Measurements from ENCODE around the gene KIAA0586. TPM values are rescaled to one million over a fixed set of nuclear protein-coding genes. Genes with fewer than 3 reads are reported as not detected.
"Not testable (repeated sequence)": the region's sequence is repeated elsewhere in the genome, so short reads cannot be mapped to it uniquely, and the experiment has no call there.

KIAA0586 gene
- total RNA-seq, 1 experiment from 2014 or later: 27.7 TPM

DNA sequence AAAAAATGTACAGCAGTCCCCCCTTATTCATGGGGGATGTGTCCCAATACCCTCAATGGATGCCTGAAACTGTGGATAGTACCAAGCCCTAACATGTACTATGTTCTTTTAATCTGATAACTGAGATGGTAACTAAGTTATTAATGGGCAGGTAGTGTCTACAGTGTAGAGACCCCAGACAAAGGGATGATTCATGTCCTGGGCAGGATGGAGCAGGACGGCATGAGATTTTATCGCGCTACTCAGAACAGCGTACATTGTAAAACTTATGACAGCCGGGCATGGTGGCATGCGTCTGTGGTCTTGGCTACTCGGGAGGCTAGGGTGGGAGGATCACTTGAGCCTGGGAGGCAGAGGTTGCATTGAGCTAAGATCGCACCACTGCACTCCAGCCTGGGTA, 37.1 kb downstream of the KIAA0586 start:
- DNase-seq (ENCODE audit: low read depth): no peak

GRCh38 chr14:58465421-58465820, 37.9 kb downstream of the KIAA0586 start:
- DNase-seq (ENCODE audit: low read depth): peak; percentile 19

- no peak for DNase-seq (ENCODE audit: low read depth)
Measured at GRCh38 chr14:58466459-58466858, 38.9 kb downstream of the KIAA0586 start.

GRCh38 chr14:58467575-58467974, 40.1 kb downstream of the KIAA0586 start:
- no peak for DNase-seq (ENCODE audit: low read depth)

- DNase-seq (ENCODE audit: low read depth): no peak
Measured at GRCh38 chr14:58469309-58469708, 41.8 kb downstream of the KIAA0586 start.

- DNase-seq (ENCODE audit: low read depth): no peak
Measured at GRCh38 chr14:58476320-58476719, 48.8 kb downstream of the KIAA0586 start.

DNA sequence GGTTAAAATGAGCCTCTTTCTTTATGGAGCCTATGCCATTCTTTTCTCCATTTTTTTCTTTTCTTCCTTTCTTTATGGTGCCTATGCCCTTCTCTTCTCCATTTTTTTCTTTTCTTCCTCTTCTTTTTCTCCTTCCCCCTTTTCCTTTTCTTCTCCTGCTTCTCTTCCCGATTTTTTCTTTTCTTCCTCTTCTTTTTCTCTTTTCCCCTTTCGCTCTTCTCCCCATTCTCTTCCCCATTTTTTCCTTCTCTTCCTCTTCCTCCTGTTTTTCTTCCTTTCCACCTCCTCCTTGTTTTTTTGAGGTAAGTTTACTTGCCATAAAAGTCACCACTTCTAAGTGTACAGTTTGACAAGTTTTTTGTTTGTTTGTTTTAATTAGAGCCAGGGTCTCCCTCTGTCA, 50.1 kb downstream of the KIAA0586 start:
- no peak for DNase-seq (ENCODE audit: low read depth)

DNA sequence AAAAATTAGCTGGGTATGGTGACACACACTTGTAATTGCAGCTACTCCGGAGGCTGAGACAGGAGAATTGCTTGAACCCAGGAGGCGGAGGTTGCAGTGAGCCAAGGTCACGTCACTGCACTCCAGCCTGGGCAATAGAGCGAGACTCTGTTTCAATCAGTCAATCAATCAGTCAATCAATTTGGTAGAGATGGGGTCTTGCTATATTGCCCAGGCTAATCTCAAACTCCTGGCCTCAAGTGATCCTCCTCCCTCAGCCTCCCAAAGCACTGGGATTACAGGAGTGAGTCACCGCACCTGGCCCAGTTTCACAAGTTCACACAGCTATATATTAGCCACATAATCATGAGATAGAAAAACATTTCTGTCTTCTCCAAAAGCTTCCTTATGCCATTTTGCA, 50.8 kb downstream of the KIAA0586 start:
- DNase-seq (ENCODE audit: low read depth): not testable (repeated sequence)

- no peak for DNase-seq (ENCODE audit: low read depth)
Measured at GRCh38 chr14:58479975-58480374, 52.5 kb downstream of the KIAA0586 start.

GRCh38 chr14:58484176-58484575, 56.7 kb downstream of the KIAA0586 start:
- DNase-seq (ENCODE audit: low read depth): no peak

GRCh38 chr14:58488550-58488949, 61.0 kb downstream of the KIAA0586 start:
- peak; percentile 81 for DNase-seq (ENCODE audit: low read depth)

DNA sequence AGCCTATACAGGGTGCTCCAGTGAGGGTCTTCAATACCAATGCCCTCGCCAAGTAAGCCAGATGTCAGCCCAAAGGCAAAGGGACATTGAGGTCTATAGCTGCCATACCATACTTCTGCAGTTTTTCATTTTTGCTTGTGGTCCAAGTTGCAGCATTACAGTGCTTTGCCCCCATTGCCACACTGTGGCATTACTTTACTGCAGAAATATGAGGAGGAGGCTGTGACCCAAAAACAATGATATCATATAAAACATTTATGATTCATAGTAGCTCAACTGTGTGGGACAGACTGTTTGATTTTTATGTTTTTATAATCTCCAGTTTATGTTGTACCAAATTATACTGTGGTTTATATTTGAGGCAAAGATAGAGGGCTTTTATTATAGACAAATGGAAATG, 64.1 kb downstream of the KIAA0586 start:
- no peak for DNase-seq (ENCODE audit: low read depth)

- DNase-seq (ENCODE audit: low read depth): no peak
Measured at GRCh38 chr14:58492044-58492443, 64.5 kb downstream of the KIAA0586 start.

GRCh38 chr14:58501214-58501816, 73.8 kb downstream of the KIAA0586 start:
- DNase-seq (ENCODE audit: low read depth): peak; percentile 58

- no peak for DNase-seq (ENCODE audit: low read depth)
Measured at GRCh38 chr14:58513272-58513671, 85.8 kb downstream of the KIAA0586 start.

GRCh38 chr14:58517592-58517991, 90.1 kb downstream of the KIAA0586 start:
- no peak for DNase-seq (ENCODE audit: low read depth)

DNA sequence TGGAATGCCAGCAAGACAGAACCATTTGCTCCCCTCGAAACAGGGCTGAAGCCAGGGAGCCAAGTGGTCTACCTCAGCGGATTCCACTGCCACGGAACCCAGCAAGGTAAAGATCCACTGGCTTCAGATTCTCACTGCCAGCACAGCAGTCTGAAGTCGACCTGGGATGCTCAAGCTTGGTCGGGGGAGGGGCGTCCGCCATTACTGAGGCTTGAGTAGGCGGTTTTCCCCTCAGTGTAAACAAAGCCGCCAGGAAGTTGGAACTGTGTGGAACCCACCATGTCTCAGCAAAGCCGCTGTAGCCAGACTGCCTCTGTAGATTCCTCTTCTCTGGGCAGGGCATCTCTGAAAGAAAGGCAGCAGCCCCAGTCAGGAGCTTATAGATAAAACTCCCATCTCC, 98.2 kb downstream of the KIAA0586 start:
- not testable (repeated sequence) for DNase-seq (ENCODE audit: low read depth)

DNA sequence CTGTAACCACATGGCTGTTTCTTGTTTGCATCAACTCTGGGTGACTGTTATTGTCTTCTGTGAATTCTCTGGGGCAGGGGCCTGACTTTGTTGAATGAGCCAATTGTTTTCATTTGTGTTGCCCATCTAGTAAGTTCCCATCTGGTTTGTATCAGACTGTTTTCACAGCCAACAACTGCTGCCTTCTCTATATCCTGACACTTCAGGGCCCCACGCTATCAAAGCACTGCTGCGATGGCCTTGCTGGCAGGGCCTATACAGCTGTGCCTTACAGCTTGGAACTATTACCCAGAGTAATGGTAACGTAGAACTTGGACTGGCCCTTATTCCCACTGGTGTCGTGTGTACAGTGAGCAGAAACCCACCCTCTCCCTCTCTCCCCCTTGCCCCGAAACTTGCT, 105.9 kb downstream of the KIAA0586 start:
- DNase-seq (ENCODE audit: low read depth): no peak

GRCh38 chr14:58535044-58535443, 107.5 kb downstream of the KIAA0586 start:
- DNase-seq (ENCODE audit: low read depth): no peak

DNA sequence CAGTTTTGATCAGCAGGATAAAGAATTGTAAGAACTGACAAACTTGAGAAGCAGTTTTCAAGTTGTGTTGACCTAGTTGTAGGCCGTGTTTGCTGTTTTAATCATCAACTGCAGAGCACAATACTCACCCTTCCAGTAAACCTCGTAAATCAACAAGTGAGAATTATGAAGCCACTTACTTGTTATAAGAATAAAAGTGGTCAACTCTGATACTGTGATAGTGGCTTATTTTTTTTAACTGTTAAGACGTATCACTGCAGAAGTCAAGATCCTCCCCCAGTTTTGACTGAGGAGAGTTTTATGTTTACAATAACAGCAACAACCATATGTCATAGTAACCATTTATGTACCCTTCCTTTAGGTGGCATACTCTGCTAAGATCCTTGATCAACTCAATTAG, 109.5 kb downstream of the KIAA0586 start:
- DNase-seq (ENCODE audit: low read depth): no peak

- no peak for DNase-seq (ENCODE audit: low read depth)
Measured at GRCh38 chr14:58540749-58541632, 113.5 kb downstream of the KIAA0586 start.

- no peak for DNase-seq (ENCODE audit: low read depth)
Measured at GRCh38 chr14:58541633-58542022, 114.1 kb downstream of the KIAA0586 start.

DNA sequence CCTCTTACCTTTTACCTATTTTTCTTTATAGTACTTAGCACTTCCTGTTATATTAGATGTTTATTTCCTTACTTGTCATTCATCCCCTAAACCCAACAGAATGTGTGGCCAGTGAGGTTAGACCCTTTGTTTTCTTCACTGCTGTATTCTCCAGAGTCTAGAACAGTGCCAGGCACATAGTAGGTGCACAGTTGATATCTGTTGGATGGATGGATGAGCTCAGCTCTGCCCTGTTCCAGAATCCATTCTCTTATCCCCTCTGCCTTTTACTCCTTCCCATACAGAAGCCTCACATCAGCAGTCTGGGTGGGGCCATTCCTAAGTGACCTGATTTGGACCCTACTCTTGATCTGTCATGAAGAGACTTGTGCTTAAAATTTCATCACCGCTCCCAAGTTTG, 115.7 kb downstream of the KIAA0586 start:
- DNase-seq (ENCODE audit: low read depth): no peak

All from M059J (cell line).